Activated T-helper 9 cell treated with anti-CD3 and anti-CD28 coated beads, Interleukin-2, amount 50 U/mL, for 16 hours (primary cell): ENCODE data around the gene C3orf70.

Experiments used
- DNase-seq: peaks from one replicate; pipeline ENCODE4 v3.0.0-alpha.2; 2020; ENCODE audit warnings: low read depth

C3orf70 gene, protein sequence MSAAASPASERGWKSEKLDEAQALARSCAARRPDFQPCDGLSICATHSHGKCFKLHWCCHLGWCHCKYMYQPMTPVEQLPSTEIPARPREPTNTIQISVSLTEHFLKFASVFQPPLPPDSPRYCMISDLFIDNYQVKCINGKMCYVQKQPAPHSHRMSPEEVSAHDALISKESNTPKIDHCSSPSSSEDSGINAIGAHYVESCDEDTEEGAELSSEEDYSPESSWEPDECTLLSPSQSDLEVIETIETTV

DNA sequence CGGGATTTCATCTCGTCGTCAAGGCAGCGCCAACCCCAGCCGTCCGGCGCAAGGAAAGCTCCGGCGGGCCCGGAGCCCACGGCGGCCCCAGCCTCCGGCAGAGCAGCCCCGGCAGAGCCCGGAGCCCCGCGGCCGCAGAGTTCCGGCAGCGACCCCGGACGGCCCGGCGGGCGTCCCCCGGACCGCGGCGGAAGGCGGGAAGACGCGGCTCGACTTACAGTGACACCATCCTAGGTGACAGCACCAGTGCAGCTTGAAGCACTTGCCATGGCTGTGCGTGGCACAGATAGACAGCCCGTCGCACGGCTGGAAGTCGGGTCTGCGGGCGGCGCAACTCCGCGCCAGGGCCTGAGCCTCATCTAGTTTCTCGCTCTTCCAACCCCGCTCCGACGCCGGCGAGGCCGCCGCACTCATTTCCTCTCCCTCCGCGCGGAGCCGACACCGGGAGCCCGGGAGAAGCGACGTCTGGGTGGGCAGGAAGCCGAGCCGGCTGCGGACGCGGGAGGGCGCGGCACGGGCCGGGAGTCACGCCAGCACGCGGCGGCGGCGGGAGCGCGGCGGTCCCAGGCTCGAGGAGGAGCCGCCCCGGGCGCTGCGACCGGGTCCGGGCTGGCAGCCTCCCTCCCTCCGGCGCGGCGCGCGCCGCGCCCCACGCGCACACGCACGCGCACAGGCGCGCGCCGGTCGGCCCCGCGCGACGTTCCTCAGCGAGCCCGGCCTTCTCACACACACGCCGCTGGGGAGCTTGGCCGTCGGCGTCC, at the start of gene C3orf70:
Gene C3orf70, minus strand, starts transcription at position 651 of the 761 bp plus-strand sequence. Its CDS starts 237 bp downstream, at position 414.
- no peak for DNase-seq

DNA sequence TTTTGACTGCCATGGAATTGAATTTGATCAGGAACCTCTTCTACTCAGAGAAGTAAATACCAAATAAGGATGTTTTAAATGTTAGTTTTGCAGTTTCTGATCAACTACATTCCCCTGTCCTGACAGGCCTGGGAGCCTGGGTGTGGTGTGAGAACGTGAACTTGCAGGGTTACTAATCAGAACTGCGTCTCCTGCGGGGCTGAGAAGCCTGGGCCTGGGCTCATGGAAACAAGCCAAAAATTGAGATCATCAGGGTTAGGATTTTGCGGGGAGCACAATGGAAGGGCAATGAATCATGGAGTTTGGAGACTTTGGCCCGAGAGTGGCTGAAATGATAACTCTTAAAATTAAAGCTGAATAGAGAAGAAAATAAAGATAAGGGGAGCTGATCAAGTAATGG, 47.8 kb upstream of the C3orf70 start:
- no peak for DNase-seq

- DNase-seq = no peak
These were observed 46.8 kb upstream of the C3orf70 start for GRCh38 chr3:185199671-185200070.

- no peak for DNase-seq
These were observed 46.3 kb upstream of the C3orf70 start for GRCh38 chr3:185199206-185199605.

DNA sequence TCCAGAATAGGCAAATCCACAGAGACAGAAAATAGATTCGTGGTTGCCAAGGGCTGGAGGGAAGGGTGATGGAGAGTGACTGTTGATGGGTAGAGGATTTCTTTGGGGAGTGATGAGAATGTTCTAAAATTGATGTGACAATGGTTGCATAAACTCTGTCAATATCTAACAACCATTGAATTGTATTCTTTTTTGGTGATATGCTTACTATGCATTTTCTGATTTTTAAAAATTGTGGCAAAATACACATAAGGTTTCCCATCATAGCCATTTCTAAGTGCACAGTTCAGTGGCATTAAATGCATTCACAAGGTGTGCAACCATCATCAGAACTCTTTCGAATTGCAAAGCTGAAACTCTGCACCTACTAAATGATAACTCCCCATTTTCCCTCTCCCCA, 44.2 kb upstream of the C3orf70 start:
- DNase-seq = no peak

GRCh38 chr3:185195652-185196051, 42.8 kb upstream of the C3orf70 start:
- DNase-seq = no peak

DNA sequence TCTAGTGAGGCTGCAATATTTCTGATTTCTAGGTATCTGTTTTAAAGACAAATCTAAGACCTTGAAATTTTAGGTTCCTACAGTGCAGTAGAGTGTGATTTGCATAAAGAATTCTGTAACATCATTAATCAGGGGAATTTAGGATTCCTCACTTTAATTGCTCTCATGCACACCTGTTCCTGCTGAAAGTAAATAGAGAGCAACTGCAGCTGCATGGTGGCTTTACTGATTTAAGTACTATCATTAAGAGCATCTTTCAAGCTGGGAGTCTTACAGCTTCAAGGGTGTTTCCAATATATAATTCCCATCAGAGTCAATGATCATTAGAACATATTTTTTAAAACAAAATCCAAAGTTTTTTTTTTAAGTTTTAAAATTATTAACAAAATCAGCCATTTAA, 36.0 kb upstream of the C3orf70 start:
- DNase-seq = no peak

DNA sequence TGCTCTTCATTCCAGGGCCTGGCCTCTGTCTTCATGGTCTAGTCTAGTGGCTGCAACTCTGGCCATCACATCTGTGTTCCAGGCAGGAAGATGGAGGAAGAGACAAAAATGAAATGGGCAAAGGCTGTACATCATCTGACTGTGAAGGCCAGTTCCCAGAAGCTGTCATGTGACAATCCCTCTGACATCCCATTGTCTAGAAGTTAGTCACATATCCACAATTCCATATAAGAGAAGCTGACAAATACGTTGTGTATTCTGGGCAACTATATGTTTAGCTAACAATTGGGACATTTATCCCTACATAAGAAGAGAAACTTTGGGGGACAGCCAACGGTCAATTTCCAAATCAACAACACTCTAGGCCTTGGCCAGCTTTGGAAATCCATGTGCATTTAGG, 34.5 kb upstream of the C3orf70 start:
- DNase-seq = no peak

- no peak for DNase-seq
These were observed 24.0 kb upstream of the C3orf70 start for GRCh38 chr3:185176750-185177359.

DNA sequence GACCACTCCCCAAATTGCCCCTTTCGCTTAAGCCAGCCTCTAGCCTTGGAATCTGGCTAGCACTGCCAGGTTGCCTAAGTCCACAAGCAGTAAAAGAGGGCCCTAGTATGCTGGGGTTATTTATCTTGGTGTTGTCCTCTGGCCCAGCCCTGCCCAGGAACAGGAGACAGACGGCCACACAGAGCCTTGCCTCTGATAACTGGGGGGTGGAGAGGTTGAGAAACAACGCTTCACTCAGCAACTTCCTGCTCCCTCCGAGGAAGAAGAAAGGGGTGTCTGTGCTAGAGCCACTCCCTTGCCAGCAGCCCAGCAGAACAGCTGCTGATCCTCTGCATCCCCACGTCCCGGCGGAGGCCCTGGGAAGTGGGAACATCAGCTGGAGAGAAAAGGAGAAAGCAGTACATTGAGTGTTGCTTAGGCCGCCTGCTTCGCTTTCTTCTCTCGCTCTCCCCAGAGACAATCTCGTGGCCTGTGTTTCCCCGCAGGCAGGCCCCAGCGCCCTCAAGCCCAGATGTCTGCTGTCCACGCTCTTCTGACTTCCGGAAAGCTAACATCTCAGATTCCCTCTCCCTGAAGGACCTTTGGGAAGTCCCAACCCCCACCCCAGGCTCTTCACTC, 22.6 kb upstream of the C3orf70 start:
- DNase-seq = no peak

DNA sequence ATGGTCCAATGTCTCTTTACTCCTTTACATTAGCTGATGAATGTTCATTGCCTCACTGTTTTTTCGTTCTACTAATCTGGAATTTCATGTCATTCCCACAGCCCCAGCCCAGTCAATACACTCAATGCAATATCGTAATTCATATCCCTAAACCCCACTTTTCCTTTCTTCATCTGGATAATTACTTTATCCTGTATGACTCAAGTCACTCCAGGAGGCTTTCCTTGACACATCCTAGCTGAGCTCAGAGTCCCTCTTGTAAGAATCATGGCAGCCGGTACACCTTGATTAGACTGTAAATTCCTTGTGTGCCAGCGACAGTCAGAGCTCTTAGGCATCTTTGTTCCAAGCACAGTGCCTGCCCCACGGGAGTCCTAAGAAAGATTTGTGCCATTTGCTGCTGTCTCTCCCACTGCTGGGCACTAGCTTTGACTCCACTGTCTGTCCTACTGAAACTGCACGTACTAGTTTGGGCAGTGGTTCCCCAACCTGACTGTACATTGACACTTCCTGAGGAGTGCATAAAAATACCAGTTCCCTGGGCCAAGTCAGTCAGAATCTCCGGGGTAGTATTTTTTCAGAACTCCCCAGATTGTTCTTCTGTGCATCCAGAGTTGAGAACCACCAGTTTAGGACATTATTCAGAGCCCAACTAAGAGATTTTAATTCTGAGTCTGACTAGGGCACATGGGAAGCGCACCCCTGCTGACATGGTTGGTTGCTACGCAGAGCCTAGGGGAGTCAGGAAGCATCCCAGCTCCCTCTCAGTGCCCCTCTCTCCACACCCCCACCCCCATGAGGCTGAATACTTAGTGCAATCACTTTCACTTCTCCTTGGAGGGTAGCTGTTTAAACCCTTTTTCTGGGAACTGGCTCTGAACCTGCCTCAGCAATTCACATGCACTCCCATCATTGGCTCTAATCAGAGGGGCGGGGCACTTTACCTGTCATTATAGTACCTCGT, 19.5 kb upstream of the C3orf70 start:
- no peak for DNase-seq

GRCh38 chr3:185164428-185165217, 11.8 kb upstream of the C3orf70 start:
- DNase-seq = no peak

DNA sequence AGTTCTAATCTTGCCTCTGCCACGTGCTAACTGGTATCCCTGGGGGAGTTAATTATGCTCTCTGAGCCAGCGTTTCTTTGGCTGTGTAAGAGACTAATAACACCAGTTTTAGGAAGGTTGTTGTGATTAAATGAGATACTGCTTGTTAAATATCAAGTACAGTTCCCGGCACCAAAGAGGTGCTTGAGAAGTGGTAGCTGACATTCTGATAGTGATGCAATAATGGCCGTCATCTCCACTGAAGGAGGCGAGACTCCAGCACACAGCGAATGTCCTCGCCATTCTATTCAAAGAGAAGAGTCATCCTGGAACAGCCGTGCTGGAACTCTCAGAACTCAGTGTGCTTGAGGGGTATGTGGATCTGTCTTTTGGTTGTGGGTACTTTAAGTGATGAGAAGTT, 9.8 kb upstream of the C3orf70 start:
- DNase-seq = no peak

GRCh38 chr3:185161761-185162160, 8.9 kb upstream of the C3orf70 start:
- DNase-seq = no peak

DNA sequence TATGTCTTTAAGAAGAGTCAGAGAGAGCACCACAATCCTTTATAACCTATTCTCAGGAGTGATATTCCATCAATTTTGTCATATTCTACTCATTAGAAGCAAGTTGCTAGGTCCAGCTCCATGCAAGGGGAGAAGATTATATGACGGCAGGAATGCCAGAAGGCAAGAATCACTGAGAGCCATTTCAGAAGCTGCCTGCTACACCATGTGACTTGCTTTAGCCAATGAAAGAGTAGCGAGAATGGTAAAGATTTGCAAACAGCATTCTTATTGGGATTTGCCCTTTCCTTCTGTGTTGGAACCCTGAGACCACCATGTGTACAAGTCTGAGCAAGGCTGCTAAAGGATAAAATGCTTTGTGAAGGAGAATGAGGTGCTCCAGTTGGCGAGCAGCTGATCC, 4.5 kb upstream of the C3orf70 start:
- no peak for DNase-seq

DNA sequence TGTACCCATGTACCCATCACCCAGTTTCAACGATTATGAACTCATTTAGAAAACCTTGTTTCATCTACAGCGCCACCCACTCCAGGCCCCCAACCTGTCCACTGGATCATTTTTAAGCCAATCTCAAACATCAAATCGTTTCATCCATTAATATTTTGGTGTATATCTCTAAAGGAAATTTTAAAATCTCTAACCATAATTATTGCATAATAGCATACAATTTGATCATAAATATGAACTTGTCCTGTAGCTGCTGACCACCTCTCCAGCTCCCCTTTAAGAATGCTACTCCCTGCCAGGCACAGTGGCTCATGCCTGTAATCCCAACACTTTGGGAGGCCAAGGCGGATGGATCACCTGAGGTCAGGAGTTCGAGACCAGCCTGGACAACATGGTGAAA, 2.8 kb upstream of the C3orf70 start:
- DNase-seq = no peak

DNA sequence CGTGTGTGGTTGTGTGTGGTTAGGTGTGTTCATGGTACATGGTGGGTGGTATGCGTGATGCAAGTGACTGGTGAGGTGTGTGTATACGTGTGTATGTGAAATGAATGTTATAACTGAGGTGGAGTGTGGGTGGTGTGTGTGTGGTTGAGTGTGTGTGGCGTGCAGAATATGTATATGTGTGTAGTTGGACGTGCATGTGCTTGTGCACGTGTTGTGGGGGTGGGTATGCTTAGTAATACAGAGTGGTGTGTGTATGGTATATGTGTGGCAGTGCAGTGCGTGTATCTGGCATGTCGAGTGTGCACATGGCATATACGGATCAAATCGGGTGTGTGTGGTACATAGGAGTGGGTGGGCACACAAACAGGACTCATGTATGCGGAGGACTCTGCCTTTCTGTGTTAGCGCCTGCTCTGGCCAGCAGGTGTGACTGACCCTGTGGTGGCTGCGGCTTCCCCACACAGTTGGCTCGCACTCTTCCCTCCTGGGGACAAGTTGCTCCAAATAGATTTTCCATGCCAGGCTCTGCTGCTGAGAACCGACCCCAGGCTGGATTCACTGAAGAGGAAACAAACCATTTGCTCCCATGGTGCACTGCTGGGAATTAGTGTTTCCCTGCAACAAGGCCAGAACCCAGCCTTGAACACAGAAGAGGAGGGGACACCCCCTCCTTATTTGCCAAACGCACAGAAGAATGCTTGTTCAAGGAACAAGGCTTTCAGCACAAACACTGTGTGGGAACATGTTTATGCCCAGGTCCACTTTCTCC, 1.2 kb upstream of the C3orf70 start:
- DNase-seq = no peak

DNA sequence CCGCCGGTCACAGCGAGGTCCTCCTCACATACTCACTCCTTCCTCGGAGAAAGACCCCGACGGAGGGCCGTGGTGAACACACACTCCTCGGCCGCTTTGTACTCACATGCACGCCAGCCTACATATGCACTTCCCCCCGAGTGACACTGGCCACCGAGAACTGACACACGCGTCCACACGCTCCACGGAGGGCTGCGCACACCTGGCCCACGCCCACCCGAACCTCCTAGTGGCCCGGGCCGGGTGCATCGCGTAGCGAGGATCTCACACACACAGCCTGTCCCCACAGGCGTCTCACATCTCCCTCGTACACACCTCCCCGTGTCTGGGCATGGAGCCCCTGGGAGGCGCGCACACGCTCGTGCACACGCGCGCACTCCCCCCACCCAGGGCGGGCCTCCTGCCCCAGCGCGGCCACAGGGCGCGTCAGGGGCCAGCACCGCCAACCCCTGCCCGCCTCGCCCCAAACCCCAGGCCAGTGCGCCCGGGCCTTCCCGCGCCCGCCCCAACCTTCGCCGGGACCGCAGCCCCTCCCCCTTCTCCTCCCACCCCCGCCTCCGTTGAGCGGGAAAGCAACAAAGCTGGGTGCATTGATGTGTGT, 411 bp upstream of the C3orf70 start:
- DNase-seq = no peak

DNA sequence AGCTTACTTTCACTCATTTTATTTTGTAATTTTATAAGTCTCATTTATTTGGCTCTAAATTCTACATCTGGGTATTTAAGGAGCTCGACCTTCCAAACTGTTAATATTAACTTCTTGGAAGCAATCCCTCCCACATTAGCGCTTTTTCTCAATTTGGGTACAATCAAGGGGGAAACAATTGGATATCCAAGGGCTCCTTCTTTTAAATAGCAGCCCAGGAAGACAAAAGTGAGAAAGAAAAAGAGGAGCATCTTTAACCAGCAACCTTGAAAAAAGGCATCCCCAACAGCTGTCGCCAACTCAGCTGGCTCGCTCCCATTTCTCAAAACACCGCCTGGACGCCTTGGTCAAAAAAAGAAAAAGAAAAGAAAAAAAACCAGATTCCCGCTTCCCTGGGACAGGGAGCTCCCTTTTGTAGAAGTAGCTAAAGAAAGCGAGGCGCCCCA, 873 bp downstream of the C3orf70 start:
- no peak for DNase-seq
